ENCODE data around the gene FA2H.
"Not testable (repeated sequence)": the region's sequence is repeated elsewhere in the genome, so short reads cannot be mapped to it uniquely, and the experiment has no call there.

Gene FA2H

DNA sequence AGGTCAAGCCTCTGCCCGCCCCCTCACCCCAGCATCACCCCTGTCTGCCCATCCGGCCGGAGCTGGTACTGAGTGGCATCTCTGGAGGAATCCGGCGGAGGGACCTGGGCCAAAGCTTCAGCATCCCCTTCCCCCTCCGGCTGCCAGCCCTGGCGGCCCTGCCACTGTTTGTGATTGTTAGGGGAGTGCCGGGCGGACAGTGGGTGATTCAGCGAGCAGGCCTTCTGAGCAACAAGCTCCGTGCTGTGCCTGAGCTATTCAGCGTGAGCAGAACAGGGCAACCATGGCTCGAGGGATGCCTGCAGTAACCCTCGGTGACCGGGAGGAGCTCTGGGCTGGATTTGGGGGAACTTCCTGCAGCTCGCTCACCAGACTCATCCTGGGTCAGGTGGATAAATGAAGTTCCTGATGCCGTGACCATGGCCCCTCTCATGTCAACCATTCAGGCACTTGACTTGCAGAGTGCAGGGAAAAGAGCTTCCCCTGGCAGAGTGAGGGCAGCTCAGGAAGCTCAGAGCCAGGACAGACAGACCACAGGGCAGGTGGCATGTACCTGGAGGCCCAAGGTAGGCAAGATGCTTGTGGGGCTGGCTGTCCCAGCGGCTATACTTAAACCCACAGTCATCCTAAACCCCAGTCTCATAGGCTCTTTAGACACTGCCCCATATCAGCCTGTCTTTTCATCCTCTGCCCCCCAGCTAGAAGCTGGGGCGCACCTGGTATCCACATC, 49.6 kb downstream of the FA2H start:
- H3K36me3 Mint-ChIP-seq (ENCODE audit: insufficient read depth) = peaks cover 1% of the 10 kb centered on the region
- peaks cover 12% of the 10 kb centered on the region for H3K9me3 Mint-ChIP-seq
- H3K27ac Mint-ChIP-seq (ENCODE audit: low read depth) = no peak overlapping the region
- peaks cover 40% of the 10 kb centered on the region for H3K27me3 Mint-ChIP-seq
- ATAC-seq (replicated peaks; ENCODE audit: extremely low read depth, poor library complexity, severe bottlenecking) (no peak), DNase-seq (ENCODE audit: low spot score in 2 of 2) (no peak)
- H3K4me1 Mint-ChIP-seq = no peaks in the 10 kb centered on the region
- no peak overlapping the region for H3K4me3 Mint-ChIP-seq

GRCh38 chr16:74723256-74723655, 51.4 kb downstream of the FA2H start:
- no peaks in the 10 kb centered on the region for H3K4me1 Mint-ChIP-seq
- peaks cover 40% of the 10 kb centered on the region for H3K27me3 Mint-ChIP-seq
- peaks cover 12% of the 10 kb centered on the region for H3K9me3 Mint-ChIP-seq
- ATAC-seq (replicated peaks; ENCODE audit: extremely low read depth, poor library complexity, severe bottlenecking) = no peak
- H3K4me3 Mint-ChIP-seq = no peak overlapping the region
- H3K36me3 Mint-ChIP-seq (ENCODE audit: insufficient read depth) = peaks cover 1% of the 10 kb centered on the region
- no peak for DNase-seq (ENCODE audit: low spot score in 2 of 2)
- H3K27ac Mint-ChIP-seq (ENCODE audit: low read depth) = peak overlapping the region; percentile 64

DNA sequence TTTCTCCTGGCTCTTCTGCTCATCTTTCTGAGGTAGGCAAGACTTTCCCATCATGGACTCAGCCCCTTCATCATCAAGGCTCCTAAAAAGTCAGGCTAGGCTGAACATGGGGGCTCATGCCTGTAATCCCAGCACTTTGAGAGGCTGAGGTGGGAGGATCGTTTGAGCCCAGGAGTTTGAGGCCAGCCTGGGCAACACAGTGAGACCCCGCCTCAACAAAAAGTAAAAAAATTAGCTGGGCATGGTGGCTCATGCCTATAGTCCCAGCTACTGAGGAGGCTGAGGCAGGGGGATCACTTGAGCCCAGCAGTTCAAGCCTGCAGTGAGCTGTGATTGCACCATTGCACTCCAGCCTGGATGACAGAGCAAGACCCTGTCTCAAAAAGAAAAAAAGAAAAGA, 52.5 kb downstream of the FA2H start:
- H3K4me3 Mint-ChIP-seq; H3K27ac Mint-ChIP-seq (ENCODE audit: low read depth); H3K4me1 Mint-ChIP-seq; H3K9me3 Mint-ChIP-seq; ATAC-seq (replicated peaks; ENCODE audit: extremely low read depth, poor library complexity, severe bottlenecking); H3K36me3 Mint-ChIP-seq (ENCODE audit: insufficient read depth); DNase-seq (ENCODE audit: low spot score in 2 of 2): not testable (repeated sequence)
- peaks cover 38% of the 10 kb centered on the region for H3K27me3 Mint-ChIP-seq

DNA sequence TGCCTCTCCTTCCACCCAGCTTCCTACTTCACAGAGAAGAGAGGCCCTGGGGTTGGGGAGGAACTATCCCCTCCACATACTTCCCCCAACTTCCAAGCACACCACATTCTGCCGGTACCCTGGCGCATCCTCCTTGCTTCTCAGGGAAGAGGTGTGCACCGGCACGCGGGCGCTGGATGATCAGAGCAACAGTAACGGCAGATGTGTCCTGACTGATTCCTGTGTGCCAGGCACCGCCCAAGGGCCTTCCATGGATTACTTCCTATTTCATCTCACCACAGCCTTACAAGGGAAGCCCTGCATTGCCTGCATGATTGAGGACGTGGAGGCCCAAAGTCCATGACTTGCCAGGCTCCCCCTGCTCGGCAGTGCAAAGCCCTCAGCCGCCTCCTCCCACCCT, 52.9 kb downstream of the FA2H start:
- Mint-ChIP-seq H3K9me3 (peaks cover 4% of the 10 kb centered on the region), H3K27me3 (peaks cover 38% of the 10 kb centered on the region), H3K27ac (ENCODE audit: low read depth) (no peak overlapping the region), H3K36me3 (ENCODE audit: insufficient read depth) (peaks cover 1% of the 10 kb centered on the region), H3K4me3 (no peak overlapping the region), H3K4me1 (no peaks in the 10 kb centered on the region)
- DNase-seq (ENCODE audit: low spot score in 2 of 2) = no peak
- no peak for ATAC-seq (replicated peaks; ENCODE audit: extremely low read depth, poor library complexity, severe bottlenecking)

DNA sequence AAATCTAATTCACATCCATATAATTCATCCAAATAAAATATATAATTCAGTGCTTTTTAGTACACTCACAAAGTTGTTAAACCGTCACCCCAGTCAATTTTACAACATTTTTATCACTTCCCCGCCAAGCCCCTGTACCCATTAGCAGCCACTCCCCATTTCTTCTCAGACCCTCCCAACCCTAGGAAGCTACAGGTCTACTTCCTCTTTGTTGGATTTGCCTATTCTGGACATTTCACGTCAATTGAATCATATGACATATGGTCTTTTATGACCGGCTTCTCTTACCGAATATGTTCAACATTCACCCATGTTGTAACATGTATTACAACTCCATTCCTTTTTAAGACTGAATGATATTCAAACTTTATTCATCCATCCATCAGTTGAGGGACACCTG, 54.0 kb downstream of the FA2H start:
- Mint-ChIP-seq H3K27ac (ENCODE audit: low read depth) (no peak overlapping the region), H3K27me3 (peaks cover 32% of the 10 kb centered on the region), H3K4me3 (no peak overlapping the region), H3K9me3 (no peaks in the 10 kb centered on the region), H3K36me3 (ENCODE audit: insufficient read depth) (peaks cover 1% of the 10 kb centered on the region), H3K4me1 (no peaks in the 10 kb centered on the region)
- ATAC-seq (replicated peaks; ENCODE audit: extremely low read depth, poor library complexity, severe bottlenecking) = no peak
- no peak for DNase-seq (ENCODE audit: low spot score in 2 of 2)

GRCh38 chr16:74718741-74719610, 55.6 kb downstream of the FA2H start:
- no peak for ATAC-seq (replicated peaks; ENCODE audit: extremely low read depth, poor library complexity, severe bottlenecking)
- Mint-ChIP-seq H3K36me3 (ENCODE audit: insufficient read depth) (peaks cover 2% of the 10 kb centered on the region), H3K27me3 (peaks cover 23% of the 10 kb centered on the region)

GRCh38 chr16:74718140-74718539, 56.5 kb downstream of the FA2H start:
- H3K4me1 Mint-ChIP-seq = no peaks in the 10 kb centered on the region
- no peak for ATAC-seq (replicated peaks; ENCODE audit: extremely low read depth, poor library complexity, severe bottlenecking)
- H3K27ac Mint-ChIP-seq (ENCODE audit: low read depth) = no peak overlapping the region
- no peak overlapping the region for H3K4me3 Mint-ChIP-seq
- no peak for DNase-seq (ENCODE audit: low spot score in 2 of 2)
- peaks cover 2% of the 10 kb centered on the region for H3K36me3 Mint-ChIP-seq (ENCODE audit: insufficient read depth)
- peaks cover 14% of the 10 kb centered on the region for H3K27me3 Mint-ChIP-seq
- H3K9me3 Mint-ChIP-seq = no peaks in the 10 kb centered on the region

More at GRCh38 chr16:74718741-74719610, 55.6 kb downstream of the FA2H start:
- Mint-ChIP-seq H3K9me3 (no peaks in the 10 kb centered on the region), H3K27ac (ENCODE audit: low read depth) (no peak overlapping the region), H3K4me3 (no peak overlapping the region), H3K4me1 (no peaks in the 10 kb centered on the region)
- DNase-seq (ENCODE audit: low spot score in 2 of 2) = no peak

- H3K36me3 Mint-ChIP-seq (ENCODE audit: insufficient read depth) = peaks cover 1% of the 10 kb centered on the region
- H3K4me3 Mint-ChIP-seq = no peak overlapping the region
- no peak overlapping the region for H3K27ac Mint-ChIP-seq (ENCODE audit: low read depth)
- DNase-seq (ENCODE audit: low spot score in 2 of 2) (no peak), ATAC-seq (replicated peaks; ENCODE audit: extremely low read depth, poor library complexity, severe bottlenecking) (no peak)
- no peaks in the 10 kb centered on the region for H3K9me3 Mint-ChIP-seq
- H3K27me3 Mint-ChIP-seq = peaks cover 10% of the 10 kb centered on the region
- H3K4me1 Mint-ChIP-seq = no peaks in the 10 kb centered on the region
Measured at GRCh38 chr16:74717367-74717766, 57.3 kb downstream of the FA2H start.

GRCh38 chr16:74716355-74716754, 58.3 kb downstream of the FA2H start:
- Mint-ChIP-seq H3K36me3 (ENCODE audit: insufficient read depth) (peaks cover 1% of the 10 kb centered on the region), H3K27ac (ENCODE audit: low read depth) (no peak overlapping the region), H3K4me1 (no peaks in the 10 kb centered on the region), H3K4me3 (no peak overlapping the region), H3K27me3 (peaks cover 10% of the 10 kb centered on the region), H3K9me3 (no peaks in the 10 kb centered on the region)
- ATAC-seq (replicated peaks; ENCODE audit: extremely low read depth, poor library complexity, severe bottlenecking) (no peak), DNase-seq (ENCODE audit: low spot score in 2 of 2) (no peak)

DNA sequence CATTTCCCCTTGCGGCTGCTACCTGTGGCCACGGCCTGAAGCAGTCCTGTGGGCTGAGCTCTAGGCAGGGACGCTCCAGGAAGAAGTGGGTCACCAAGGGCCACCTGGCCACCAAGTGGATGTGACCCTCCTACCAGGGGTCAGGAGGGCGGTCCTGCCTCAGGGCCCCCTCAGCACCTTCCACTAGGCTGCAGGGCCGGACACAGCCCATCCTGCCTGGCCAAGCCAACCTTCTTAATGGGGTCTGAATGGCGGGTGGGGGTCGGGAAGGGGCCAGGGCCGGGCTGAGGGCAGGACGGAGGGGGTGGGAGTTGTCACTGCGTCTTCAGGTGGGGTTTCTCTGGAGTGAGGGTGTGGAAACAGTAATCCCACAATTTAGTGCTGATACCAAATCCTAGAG, 60.7 kb downstream of the FA2H start:
- no peaks in the 10 kb centered on the region for H3K9me3 Mint-ChIP-seq
- peaks cover 6% of the 10 kb centered on the region for H3K4me1 Mint-ChIP-seq
- no peak for DNase-seq (ENCODE audit: low spot score in 2 of 2)
- H3K36me3 Mint-ChIP-seq (ENCODE audit: insufficient read depth) = peaks cover 1% of the 10 kb centered on the region
- no peak for ATAC-seq (replicated peaks; ENCODE audit: extremely low read depth, poor library complexity, severe bottlenecking)
- no peak overlapping the region for H3K27ac Mint-ChIP-seq (ENCODE audit: low read depth)
- peaks cover 10% of the 10 kb centered on the region for H3K27me3 Mint-ChIP-seq
- H3K4me3 Mint-ChIP-seq = no peak overlapping the region

- no peak for ATAC-seq (replicated peaks; ENCODE audit: extremely low read depth, poor library complexity, severe bottlenecking)
- DNase-seq (ENCODE audit: low spot score in 2 of 2) = no peak
- Mint-ChIP-seq H3K4me1 (peaks cover 6% of the 10 kb centered on the region), H3K4me3 (no peak overlapping the region), H3K36me3 (ENCODE audit: insufficient read depth) (peaks cover 1% of the 10 kb centered on the region), H3K27me3 (peaks cover 10% of the 10 kb centered on the region), H3K9me3 (no peaks in the 10 kb centered on the region), H3K27ac (ENCODE audit: low read depth) (no peak overlapping the region)
Measured at GRCh38 chr16:74713325-74713724, 61.3 kb downstream of the FA2H start.

DNA sequence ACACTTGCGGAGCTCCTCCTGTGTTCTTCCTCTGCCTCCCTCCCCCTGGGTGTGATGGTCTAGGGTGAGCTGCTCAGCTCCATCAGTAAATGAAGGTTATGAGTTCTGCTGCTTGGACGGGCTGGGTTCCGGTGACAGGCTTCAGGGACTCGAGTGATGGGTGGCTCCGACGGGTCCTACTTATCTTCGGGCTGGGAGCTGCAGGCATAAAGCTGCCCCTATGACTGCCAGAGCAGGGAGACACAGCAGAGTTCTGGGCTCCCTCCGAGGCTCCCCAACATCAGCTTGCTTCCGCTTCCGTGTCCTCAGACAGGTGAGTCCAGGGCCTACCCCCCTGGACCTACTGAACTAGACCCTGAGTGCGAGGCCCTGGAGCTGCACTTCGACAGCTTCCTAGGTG, 62.7 kb downstream of the FA2H start:
- Mint-ChIP-seq H3K4me1 (peaks cover 6% of the 10 kb centered on the region), H3K27me3 (peaks cover 3% of the 10 kb centered on the region), H3K27ac (ENCODE audit: low read depth) (no peak overlapping the region), H3K4me3 (no peak overlapping the region), H3K9me3 (no peaks in the 10 kb centered on the region), H3K36me3 (ENCODE audit: insufficient read depth) (peaks cover 1% of the 10 kb centered on the region)
- ATAC-seq (replicated peaks; ENCODE audit: extremely low read depth, poor library complexity, severe bottlenecking) (no peak), DNase-seq (ENCODE audit: low spot score in 2 of 2) (no peak)

DNA sequence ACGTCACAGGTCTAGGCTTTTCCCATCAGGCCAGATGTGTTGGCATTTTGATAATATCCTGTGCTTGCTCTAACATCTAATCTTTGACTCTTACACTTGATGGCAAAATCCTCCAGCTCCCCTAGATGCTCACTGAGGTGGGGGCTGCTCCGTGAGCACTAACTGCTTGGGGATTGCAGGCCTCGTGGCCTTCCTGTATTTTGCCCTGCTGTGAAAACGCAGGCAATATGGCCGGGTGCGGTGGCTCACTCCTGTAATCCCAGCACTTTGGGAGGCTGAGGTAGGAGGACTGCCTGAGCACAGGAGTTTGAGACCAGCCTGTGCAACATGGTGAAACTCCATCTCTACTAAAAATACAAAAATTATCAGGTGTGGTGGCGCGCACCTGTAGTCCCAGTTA, 64.2 kb downstream of the FA2H start:
- Mint-ChIP-seq H3K9me3 (no peaks in the 10 kb centered on the region), H3K4me3 (no peak overlapping the region), H3K4me1 (peaks cover 6% of the 10 kb centered on the region), H3K27ac (ENCODE audit: low read depth) (no peak overlapping the region), H3K27me3 (no peaks in the 10 kb centered on the region), H3K36me3 (ENCODE audit: insufficient read depth) (peaks cover 1% of the 10 kb centered on the region)
- ATAC-seq (replicated peaks; ENCODE audit: extremely low read depth, poor library complexity, severe bottlenecking) (no peak), DNase-seq (ENCODE audit: low spot score in 2 of 2) (no peak)
